HG03520 (cell line): ENCODE measurements around the gene COL18A1.

Experiments used
- ATAC-seq: cut with Tn5 transposase; IDR thresholded peaks from one replicate; pipeline ENCODE4 v1.9.1; 2021; ENCODE audit warnings: mild to moderate bottlenecking, moderate library complexity; ENCODE audit not compliant: unreplicated experiment

Gene COL18A1

GRCh38 chr21:45475797-45476570, 71.0 kb downstream of the COL18A1 start:
- ATAC-seq: no peak

GRCh38 chr21:45476582-45476981, 71.6 kb downstream of the COL18A1 start:
- no peak for ATAC-seq

DNA sequence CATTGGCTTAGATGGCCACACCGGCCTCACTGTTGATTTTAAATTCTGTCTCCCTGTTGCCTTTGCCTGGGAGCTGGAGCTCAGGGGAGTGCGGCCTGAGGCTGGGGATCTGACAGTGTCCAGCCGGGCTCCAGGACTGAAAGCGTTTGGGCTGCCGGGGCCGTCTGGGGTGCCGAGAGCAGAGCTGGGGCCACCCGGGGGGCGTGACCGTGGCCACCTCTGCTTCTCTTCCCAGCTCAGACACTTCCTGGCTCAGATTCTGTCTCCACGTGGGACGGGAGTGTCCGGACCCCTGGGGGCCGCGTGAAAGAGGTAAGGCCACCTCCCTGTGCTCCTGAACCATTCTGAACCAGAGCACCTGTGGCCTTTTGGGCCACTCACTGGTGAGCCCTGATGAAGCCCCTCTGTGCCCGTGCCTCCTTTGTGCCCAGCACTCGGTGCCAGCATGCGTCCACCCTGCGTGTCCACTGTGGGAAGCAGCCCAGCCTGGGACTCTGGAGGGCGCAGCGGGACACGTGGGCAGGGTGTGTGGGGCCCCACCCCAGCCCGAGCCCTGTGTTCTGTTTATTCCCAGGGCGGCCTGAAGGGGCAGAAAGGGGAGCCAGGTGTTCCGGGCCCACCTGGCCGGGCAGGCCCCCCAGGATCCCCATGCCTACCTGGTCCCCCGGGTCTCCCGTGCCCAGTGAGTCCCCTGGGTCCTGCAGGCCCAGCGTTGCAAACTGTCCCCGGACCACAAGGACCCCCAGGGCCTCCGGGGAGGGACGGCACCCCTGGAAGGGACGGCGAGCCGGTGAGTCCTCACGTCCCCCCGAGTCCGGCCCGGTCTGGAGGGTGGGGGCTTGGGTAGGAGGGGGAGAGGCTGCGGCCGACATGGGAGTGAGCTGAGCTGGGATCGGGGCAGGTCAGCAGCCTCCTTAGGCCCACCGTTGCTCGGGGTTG, 72.5 kb downstream of the COL18A1 start:
- ATAC-seq: no peak

GRCh38 chr21:45478115-45478801, 73.3 kb downstream of the COL18A1 start:
- no peak for ATAC-seq

DNA sequence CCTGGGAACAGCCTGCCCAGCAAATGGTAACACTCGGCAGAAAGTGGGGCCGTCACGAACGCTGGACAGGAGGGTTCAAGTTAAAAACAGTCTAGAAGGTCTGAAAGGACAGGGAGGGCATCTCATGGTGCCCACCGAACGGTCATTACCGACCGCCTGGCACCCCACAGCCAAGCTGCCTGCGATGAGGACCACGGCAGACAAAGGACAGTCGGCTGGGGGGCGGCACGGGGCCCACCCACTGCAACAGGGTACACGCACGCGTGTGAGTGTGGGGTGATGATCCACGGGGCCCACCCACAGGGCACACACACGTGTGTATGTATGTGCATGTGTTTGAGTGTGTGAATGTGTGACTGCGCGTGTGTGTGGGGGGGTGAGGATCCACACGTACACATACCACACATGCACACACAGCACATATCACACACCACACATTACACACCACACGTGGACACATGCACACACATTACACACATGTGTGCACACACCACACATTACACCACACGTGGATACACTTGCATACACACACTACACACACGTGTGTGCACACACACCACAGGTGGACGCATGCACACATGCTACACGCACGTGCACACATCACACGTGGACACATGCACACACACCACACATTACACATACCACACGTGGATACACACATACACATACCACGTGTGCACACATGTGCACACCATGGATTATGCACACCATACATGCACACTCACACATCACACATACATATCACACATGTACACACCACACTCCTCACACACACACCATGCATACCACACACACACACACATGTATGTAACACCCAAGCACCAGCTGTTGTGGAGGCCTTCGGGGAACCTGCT, 74.1 kb downstream of the COL18A1 start:
- no peak for ATAC-seq

DNA sequence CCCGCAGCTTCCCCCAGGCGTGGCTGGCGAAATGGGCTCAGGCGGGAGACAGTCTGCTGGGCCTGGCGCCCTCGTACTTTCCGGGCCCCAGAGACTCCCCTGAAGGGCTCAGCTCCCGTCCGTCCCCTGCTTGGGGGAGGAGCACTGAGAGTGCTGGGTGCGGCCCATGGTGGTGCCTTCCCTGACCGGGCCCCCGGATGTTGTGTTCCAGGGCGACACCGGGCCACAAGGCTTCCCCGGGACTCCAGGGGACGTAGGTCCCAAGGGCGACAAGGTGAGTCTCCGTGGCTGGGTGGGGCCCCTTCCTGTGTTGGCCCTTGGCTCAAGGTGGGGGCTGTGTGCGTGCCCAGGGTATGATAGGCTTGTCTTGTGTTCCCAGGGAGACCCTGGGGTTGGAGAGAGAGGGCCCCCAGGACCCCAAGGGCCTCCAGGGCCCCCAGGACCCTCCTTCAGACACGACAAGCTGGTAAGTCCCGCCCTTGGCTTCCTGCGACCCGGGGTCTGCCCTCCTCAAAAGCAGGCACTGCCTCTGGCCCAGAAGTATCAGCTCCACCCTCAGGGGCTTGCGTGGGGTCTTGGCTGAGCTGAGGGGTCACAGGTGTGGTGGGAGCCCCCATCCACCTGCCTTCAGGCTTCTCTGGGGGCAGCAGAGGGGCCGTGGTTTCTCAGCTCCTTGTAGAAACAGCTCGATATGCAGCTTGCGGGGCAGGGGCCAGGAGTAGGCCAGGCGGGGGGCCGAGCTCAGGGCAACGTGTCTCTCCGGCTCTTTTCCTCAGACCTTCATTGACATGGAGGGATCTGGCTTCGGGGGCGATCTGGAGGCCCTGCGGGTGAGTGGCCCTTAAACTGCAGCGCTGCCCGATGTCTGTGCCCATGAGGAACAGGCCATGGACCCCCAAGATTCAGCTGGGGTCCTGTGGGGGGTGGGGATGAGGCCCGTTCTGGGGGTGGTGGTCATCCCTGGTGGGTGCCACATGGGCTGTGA, 75.0 kb downstream of the COL18A1 start:
- no peak for ATAC-seq

DNA sequence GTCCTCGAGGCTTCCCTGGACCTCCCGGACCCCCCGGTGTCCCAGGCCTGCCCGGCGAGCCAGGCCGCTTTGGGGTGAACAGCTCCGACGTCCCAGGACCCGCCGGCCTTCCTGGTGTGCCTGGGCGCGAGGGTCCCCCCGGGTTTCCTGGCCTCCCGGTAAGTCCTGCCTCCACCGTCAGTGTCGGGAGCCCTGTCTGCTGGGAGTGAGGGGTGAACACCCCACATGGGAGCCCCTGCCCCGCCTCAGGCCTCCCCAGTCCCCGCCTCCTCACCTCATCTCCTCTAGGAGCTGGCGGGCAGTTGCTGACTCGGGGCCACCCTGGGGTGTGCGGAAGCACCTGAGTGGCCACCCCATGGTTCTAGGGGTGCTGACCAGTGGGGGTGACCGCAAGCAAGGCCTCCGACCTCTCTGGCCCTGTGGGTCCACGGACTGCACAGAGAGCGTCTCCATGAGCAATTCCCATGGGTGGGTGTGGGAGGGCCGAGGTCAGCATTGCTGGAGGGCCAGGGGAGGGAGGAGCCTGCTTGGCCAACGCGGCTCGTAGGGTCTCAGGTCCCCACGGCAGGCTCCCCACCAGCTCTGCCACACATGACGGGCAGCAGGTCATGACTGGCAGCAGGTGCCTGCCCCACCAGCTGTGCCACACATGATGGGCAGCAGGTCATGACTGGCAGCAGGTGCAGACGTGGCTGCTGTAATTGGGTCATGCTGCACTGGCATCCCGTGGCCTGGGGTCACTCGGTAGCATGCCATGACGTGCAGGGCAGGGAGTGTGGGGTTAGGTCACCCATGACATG, 75.9 kb downstream of the COL18A1 start:
- ATAC-seq: no peak

DNA sequence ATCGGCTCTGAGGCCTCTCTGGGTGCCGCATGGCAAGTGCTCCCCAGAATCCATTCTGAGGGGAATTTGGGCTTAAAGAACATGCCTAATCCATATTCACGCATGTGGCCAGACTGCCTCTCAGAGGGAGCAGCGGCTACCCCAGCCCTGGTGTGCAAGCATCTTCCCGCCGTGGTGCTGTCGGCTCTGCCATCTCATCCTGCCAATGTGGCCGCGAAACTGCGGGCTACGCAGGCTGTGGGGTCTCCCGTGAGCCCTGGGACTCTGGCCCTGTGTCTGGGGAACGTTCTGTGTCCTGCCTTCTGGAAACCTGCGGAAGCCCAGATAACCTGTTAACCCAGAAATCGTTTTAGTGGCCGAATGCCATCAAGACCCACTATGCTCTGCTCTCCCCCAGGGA, 76.6 kb downstream of the COL18A1 start:
- ATAC-seq: no peak

GRCh38 chr21:45481977-45482898, 77.3 kb downstream of the COL18A1 start:
- ATAC-seq: no peak

- no peak for ATAC-seq
These were observed 78.2 kb downstream of the COL18A1 start for GRCh38 chr21:45482899-45483821.

DNA sequence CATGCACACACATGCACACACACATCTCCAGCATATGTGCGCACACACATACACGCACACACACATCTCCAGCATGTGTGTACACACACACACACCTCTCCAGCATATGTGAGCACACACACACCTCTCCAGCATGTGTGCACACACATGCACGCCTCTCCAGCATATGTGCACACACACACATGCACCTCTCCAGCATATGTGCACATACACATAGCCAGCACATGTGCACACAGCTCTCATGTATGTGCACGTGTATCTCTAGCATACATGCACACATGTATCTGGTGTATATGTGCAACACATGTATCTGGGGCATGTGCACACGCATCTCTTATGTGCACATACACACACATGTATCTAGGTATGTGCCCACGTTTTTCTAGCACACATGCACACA, 79.4 kb downstream of the COL18A1 start:
- ATAC-seq: no peak

GRCh38 chr21:45485686-45486442, 80.9 kb downstream of the COL18A1 start:
- ATAC-seq: no peak

DNA sequence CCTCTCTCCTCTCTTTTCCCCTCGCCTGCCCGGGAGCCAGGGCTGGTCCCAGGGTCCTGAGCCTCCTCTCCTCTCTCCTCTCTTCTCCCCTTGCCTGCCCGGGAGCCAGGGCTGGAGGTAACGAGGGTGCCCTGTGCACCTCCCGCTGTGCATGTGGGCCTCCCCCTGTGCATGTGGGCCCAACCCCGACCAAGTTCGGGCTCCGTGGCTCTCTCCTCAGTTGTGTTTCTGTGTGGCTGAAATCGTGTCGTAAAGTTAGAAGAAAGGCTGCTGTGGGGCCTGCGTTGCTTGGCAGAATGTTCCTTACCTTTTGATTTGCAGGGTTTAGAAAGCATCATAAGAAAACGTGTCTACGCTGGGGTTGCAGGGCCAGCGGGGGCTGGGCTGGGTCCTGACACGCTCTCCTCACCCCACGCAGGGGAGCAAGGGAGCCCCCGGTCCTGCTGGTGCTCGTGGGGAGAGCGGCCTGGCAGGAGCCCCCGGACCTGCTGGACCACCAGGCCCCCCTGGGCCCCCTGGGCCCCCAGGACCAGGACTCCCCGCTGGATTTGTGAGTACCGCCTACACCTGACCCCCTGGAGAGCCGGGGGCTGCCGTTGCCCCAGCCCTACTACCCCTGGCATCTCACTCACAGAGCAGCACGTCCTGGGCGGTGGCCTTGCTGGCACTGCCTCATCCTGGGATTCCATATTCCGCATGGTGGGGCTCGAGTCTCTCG, 81.6 kb downstream of the COL18A1 start:
- no peak for ATAC-seq

DNA sequence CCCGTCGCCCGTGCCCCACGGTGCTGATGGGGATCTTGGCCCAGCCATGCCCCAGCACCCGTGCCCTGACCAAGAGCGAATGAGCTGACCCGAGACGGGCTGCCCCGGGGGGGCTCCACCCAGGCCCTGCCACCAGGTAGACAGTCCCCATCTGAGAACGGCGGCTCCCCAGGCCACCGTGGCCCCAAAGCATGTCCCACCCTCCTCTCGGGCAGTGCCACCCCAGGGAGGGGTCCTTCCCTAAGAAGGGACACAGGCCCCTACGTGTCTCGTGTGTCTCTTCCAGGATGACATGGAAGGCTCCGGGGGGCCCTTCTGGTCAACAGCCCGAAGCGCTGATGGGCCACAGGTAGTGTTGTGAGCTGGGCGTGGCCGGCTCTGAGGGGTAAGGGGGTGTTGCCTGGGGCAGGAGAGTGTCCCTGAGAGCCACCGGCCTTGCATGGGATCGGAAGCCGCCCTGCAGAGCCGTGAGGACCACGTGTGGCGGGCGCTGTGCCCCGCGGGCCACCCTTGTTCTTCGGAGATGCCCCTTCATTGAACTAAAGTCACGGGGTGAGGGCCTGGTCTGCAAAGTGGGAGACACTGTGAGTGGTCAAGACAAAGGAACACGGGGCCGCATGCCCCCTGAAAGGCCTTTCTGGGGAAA, 82.3 kb downstream of the COL18A1 start:
- no peak for ATAC-seq
